Raji (cell line): ENCODE measurements around the gene TRMT1.

Experiments used
- POLR2A ChIP-seq: IDR thresholded peaks from 2 replicates; pipeline ENCODE4 v1.6.1; 2011; ENCODE audit warnings: low read depth, low read length, control low read depth; ENCODE audit not compliant: insufficient read depth

TRMT1 gene

DNA sequence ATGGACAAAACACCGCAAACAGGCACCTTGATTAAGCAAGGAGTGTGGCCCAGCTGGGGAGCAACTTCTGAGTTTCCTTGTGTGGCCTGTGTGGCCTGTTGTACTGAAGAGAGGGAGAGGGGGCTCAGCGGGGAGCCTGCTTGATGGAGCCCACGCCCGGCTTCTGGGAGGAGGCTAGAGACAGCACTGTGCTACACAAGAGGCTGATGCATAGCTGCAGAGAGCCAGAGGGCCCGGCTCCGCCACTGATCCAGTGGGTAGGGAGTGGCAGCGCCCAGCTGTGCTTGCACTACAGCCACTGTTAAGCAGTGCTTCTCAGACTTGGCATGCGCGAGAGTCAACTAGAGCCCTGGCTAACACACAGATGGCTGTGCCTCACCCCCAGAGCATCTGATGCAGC lies 32.9 kb downstream of the TRMT1 start:
- TF ChIP-seq POLR2A, result no peak

DNA sequence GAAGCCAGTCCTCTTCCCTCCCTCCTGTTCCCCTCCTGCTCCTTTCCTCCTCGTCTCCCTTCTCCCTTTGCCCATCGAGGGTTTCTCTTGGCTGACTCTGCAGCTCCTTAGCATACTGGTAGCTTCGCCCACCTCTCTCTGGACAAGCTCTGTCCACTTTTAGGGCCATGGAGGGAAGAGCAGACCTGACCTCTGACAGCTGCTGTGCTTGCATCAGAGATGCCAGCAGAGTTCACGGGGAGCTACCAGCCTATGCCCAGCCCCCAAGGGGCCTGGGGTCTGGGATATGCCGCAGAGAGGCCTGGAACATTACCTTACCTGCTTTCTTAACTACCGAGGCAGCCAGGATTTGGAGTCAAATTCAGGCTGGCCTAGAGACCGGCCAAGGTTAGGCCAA lies 33.5 kb downstream of the TRMT1 start:
- no peak for TF ChIP-seq POLR2A

DNA sequence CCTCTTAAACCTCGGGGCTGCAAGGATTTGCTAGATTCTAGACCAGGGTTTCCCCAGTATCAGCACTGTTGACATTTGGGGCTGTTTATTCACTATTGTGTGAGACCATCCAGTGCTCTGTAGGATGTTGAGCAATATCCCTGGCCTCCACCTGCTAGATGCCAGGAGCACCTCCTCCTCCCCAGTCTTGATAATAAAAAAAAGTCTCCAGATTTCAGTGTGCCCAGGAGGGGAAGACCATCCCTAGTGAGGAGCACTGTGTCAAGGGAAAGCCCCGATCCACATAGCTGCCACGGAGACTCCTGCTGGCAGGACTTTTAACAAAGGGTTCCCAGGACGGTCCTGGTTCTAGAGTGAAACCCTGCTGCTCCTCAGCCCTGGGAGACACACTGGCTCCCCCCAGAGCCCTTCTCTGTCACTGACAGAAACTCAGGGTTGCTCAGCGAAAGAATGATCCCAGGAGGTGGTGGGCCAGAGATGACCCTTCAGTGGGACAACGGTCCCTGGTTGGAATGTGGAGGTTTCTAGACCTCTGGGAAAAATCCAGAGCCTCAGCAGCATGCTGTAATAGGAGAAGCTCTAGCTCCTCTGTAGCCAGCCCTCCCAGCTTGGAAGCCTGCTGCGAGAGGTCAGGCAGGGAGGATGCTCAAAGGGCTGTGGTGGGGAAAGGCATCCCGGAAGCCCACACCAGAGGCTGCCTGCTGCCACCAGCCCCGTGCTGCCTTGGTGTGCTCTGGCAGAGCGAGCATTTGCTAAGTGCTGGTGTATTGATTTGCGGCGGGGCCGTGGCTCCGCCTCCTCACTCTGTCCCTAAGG lies 34.1 kb downstream of the TRMT1 start:
- no peak for TF ChIP-seq POLR2A

DNA sequence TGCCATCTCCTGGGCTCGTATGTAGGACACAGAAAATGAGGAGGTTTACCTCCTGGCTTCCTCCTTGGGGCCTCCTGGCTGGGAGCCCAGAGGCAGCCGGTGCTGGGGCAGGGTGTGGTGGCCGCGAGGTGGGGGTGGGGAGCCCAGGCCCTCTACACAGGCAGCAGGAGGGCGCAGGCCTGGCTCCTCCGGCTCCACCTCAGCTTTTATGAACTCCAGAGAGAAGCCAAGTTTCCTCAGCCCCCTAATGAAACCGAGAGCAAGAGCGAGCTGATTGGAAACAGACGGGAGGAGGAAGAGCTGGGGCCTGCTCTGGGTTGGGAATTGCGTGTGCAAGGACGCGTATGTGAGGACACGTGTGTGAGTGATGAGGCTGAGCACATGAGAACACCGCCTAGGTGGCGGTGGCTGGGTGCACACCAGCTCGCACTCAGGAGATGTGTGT lies 37.0 kb downstream of the TRMT1 start:
- no peak for TF ChIP-seq POLR2A

DNA sequence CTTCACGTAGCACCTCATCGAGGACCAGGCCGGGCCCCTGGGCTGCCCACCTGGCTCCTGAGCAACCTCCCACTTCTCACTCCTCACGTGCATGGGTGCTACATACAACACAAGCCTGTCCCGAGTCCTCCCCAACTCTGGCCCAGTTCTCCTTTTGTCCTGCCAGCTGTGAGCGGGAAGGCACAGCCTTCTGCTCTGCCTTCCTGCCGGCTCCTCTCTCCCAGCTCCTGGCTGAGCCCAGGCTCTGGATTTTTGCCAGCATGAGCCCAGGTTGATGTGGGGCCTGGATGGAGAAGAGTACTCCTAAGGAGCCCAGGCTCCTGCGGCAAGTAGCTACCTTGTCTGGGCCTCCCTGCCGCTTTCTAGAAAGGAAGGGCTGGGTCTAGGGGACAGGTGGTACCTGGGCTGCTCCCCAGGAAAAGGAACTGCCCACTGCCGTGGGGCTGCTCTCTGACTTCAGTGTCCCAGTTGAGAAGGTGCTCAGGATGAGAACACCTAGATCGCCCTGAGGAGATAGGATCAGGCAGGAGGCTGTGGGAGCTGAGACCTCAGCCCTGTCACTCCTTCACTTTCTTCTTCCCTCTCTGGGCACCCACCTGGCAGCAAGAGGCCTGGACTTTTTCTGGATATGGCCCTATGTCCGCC lies 37.5 kb downstream of the TRMT1 start:
- TF ChIP-seq POLR2A, result no peak

DNA sequence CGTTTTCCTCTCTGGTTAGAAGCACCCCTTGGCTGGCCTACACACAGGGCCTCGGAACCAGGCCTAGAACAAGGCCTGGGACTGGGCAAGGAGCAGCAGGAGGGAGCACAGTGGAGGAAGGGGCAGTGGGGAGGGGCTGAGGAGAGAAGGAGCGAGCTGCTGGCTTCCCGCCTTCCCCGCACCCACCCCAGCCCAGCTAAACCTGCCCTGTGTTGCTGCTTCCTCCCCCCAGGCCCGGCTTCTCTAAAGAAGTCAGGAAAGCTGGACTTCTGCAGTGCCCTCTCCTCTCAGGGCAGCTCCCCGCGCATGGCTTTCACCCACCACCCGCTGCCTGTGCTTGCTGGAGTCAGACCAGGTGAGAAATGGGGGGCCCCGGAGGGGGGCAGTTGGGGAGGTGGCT lies 38.2 kb downstream of the TRMT1 start:
- no peak for TF ChIP-seq POLR2A

DNA sequence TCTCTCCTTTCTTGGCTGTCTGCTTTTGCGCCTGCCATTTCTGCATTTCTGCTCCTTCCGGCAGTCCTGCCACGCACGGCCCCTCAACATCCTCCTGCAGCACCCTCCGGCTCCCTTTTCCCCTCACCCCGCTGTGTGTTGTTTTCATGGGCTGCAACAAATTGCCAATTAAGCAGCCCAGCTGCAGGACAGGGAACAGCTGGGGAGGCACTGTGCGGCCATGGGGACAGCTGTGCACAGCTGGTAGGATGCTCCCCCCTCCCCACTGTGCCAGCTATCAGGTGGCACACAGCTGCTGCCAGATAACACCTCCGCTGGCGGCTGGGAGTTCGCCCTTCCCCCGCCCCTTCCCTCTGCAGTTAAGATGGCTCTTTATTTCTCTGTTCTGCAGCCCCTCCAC lies 39.3 kb downstream of the TRMT1 start:
- no peak for TF ChIP-seq POLR2A

DNA sequence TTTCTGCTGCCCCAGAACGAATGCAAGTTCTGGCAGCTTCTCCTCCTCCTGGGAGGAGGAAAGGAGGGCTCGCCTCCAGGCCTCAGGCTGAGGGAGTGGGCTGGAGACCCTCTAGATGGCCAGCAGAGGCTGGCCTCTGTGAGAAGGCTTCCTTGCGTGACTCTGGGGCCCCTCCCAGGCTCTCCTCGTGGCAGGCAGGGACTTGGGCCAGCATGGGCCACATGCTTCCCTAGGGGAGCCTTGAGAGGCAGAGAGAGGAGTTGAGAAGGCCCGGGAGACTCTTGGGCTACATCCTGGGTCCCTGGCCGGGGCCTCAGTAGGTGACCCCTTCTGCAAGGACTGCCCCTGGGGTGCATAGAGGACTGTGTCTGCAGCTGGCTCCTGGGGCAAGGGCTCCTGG lies 39.8 kb downstream of the TRMT1 start:
- no peak for TF ChIP-seq POLR2A

DNA sequence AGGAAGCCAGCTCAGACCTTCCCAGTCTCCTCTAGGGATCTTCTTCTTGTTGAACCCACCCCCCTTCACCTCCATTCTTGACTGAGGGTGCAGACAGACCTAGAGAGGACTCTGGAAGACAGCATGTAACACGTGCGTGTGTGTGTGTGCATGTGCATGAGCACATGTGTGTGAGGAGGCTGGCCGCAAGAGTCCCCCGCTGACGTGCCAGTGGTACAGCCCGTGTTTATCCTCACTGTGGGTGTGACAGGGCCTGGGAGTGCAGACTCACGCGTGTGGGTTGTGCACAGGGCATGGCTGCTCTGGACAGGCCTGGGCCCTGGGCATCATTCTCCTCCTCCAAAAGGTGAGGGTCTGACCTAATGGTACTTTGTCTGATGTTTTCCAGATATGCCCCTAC lies 40.2 kb downstream of the TRMT1 start:
- TF ChIP-seq POLR2A, result no peak

DNA sequence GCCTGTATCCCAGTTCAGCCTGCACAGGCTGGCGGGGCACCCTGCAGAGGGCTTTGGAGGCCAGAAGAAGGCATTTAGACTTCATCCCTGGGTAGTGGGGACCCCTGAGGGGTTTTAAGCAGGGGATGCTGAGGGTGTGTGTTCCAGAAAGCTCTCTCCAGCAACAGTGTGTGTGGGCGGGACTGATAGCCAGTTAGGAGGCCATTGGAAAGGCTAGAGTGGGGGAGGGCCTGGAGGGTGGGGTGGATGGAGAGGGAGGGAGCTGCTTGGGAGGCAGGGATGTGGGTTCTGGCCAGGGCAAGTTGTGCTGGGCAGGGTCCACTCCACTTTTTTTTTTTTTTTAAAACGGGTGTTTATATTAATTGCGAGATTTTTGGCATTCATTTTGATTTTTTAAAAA lies 42.2 kb downstream of the TRMT1 start:
- TF ChIP-seq POLR2A, result no peak

DNA sequence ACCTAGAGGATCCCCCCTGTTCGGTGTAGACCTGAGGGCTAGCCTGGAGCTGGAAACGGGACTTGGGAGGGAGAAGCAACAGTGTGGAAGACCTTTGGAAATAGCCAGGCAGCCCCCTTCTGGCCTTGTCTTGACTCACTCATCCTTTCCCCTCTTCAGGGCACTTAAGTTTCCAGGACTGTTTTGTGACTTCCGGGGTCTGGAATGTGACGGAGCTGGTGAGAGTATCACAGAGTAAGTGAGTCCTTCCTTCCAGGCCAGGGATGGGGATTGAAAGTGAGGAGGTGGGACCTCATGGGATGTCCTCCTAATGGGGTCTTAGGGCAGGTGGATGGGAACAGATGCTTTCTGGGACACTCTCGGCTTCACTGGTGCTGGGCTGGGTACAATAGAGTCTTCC lies 43.3 kb downstream of the TRMT1 start:
- no peak for TF ChIP-seq POLR2A

DNA sequence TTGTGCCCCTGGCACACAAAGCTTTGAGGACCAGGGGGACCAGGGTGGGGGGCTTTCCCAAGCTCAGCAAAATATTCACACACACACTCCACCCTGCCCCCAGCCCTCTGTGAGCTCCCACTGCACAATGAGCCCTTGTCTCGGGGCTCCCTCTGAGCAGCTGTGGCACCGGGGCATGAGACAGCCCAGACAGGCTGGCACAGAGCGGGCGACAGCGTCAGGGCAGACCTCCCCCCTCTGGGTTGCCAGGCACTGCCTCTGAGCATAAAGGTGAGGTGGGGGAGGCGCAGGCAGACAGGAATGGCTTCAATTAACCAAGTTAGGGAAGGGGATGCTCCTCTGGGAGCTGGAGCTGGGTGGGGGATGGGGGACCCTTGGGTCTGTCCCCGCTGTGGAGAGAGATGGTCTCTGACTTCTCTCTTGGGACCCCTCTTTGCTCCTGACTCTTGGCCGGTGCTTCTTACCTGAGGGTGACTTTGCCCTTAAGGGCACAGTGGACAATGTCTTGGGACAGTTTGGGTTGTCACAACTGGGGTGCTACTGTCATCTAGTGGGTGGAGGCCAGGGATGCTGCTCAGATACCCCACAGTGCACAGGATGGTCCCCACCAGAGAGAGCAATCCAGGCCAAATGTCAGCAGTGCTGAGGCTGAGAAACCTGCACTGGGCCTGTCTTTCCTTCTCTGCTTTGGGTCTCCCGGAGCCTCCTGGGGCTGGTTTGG lies 44.2 kb downstream of the TRMT1 start:
- TF ChIP-seq POLR2A, result no peak

DNA sequence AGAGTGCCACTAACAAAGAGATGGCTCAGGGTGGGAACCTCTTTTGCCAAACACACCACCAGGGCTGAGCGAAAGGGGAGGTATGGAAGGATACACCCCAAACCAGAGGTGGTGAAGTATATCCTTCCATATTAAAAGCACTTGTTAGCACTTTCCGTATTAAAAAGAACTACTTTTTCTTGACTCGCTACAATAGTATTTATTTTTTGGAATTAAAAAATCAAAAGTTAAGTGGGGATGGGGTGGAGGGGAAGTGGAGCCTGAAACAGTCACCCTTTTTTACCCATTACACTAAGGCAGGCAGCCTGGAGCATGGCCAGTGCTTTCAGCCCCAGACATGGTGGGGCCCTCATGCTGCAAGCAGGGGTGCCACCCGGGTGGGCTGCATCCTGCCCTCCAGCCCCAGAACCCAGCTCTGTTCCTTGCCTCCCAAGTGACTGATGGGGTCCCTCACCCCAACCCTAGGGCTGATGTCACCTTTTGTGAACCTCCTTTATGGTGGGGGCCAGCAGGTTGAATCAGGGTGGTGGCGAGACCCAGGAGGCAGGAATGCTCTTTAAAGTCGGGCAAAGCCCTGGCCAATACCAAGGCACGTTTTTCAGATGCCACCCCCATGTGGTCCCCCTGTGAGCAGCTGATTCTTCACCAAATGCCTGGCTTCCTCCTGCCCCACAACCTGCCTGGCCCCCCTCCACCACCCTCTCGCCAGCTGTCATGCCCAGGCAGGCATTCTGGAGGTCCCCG lies 44.9 kb downstream of the TRMT1 start:
- TF ChIP-seq POLR2A, result no peak

DNA sequence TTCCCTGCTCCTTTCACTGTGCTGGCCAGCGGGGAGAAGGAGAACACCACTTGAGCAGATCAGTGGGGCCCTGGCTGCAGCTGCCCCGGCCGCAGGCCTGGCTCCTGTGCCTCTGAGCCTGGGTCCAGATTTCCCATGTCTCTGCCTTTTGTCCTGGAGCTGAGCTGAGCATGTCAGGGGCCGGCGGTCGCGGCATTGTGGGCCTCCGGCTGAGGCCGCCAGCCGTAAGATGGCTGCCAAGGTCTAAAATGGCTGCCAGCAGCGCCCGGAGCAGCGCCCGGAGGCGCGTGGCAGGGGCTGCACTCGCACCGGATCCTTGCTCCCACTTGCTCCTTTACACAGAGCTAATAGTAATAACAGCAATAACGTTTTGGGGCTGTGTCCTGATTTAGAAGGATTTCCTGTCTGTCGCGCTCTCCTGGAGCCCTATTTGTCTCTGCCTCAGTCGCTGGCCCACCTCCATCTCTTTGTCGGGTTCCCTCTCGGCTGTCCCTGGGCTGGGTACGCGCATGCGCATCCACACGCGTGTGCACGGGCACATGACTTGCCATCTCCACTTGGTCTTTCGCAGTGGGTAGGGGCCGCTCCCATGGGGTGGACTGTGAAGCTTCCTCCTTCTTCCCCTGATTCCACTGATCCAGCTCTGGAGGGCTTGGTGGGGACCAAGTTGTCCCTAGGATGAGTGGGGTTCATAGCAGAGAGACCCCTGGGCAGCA lies 46.0 kb downstream of the TRMT1 start:
- TF ChIP-seq POLR2A, result no peak
